KOPT-K1 (cell line): ENCODE measurements around the gene DEFB121.
"Not testable (repeated sequence)": the region's sequence is repeated elsewhere in the genome, so short reads cannot be mapped to it uniquely, and the experiment has no call there.

Experiments used
- H3K27ac ChIP-seq: fragments of 200-600 bp; sonication (generic); 2 replicates; pipeline ENCODE4 v1.5.1; 2016; ENCODE audit warnings: antibody characterized with exemption, mild to moderate bottlenecking, low read depth, low read length; ENCODE audit not compliant: poor library complexity, severe bottlenecking
- H3K36me3 ChIP-seq: fragments of 200-600 bp; sonication (generic); 2 replicates; pipeline ENCODE4 v1.5.1; 2017; ENCODE audit warnings: antibody characterized with exemption, mild to moderate bottlenecking, low read length, moderate library complexity; ENCODE audit not compliant: insufficient read depth
- H3K9me3 ChIP-seq: fragments of 200-600 bp; sonication (generic); 2 replicates; pipeline ENCODE4 v1.5.1; 2017; ENCODE audit warnings: antibody characterized with exemption, low read length, mild to moderate bottlenecking; ENCODE audit not compliant: insufficient read depth, poor library complexity, severe bottlenecking

DEFB121 gene, protein sequence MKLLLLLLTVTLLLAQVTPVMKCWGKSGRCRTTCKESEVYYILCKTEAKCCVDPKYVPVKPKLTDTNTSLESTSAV

DNA sequence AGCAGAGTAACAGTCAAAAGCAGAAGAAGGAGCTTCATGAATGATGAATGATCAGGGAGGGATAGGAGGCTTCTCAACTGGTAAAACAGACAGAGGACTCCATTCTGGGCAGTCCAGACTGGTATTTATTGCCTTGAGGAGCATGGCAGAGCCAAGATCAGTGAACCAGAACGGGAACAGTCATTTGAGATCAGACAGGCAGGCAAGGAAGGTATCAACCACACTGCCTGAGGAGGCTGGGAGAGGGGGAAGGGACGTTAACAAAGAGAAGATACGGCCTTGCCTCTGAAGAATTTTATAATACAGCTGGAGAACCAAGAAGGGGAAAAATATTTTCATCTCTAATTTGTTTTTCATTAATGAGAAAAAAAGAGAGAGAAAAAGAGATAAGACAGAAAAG is at the start of gene DEFB121:
TSS of gene DEFB121 (minus strand) at position 101 of the 400 bp plus-strand sequence. CDS start at position 38, 63 bp downstream.
- no peak within 1 kb of the TSS for H3K27ac ChIP-seq
- no peaks in the 10 kb centered on the region for H3K9me3 ChIP-seq
- H3K36me3 ChIP-seq, result no peaks in the 10 kb centered on the region

DNA sequence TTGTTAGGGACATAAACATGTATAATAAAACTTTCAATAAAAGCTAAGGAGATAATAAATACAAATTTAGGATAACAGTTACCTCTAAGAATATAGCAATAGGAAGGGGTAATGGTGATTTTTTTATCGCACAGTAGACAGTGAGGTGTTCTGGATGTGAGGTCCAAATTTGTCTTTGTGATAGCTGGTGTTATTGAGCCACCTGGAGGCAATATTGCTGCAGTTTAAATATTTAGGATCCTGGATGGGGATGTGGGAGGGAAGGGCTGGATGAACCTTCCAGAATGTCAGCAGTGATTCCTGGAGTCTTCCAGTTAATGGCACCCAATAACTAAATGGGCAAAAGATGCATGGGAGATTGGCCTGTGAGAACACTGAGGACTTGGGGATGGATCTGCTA is 48.3 kb upstream of the DEFB121 start:
- Histone ChIP-seq H3K36me3 (no peaks in the 10 kb centered on the region), H3K27ac (no peak overlapping the region), H3K9me3 (no peaks in the 10 kb centered on the region)

DNA sequence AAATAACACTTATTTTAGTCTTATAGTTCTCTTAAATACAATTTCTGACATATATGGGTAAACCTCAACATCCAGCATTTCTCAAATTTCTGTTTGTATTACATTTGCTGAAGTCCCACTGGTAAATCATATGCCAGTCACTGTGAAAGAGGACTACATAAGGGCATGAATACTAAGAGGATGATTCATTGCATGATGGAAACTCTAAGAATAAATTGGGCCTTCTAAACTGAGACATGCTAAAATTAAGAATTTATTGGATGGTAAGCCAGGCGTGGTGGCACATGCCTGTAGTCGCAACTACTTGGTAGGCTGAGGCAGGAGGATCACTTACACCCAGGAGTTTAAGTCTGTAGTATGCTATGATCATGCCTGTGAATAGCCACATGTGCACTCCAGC is 46.6 kb upstream of the DEFB121 start:
- no peaks in the 10 kb centered on the region for H3K36me3 ChIP-seq
- H3K9me3 ChIP-seq, result no peaks in the 10 kb centered on the region

DNA sequence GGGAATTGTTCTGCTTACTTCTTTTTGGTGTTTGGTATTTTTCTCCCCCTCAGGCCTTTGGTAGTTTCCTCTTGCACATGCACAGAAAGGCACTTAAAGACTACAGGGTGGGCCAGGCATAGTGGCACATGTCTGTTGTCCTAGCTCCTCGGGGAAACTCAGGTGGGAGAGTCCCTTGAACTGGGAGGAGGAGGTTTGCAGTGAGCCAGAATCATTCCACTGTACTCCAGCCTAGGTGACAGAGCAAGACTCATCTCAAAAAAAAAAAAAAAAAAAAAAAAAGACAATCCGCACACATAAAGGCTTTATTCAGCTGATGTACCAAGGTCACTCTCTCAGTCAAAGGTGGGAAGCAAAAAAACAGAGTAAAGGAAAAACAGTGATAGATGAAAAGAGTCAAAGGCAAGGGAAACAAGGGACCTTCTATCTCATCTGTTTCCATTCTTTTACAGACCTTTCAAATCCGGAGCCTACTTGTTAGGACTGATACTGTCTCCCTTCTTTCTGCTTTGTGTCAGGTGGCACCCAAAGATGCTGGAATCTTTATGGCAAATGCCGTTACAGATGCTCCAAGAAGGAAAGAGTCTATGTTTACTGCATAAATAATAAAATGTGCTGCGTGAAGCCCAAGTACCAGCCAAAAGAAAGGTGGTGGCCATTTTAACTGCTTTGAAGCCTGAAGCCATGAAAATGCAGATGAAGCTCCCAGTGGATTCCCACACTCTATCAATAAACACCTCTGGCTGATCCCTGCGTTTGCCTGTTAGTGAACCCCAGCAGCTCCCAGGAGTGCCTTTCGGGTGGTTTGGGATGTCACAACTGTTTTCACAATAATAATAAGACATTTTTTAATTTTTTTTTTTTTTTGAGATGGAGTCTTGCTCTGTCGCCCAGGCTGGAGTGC is 43.7 kb upstream of the DEFB121 start:
- Histone ChIP-seq H3K9me3 (no peaks in the 10 kb centered on the region), H3K36me3 (no peaks in the 10 kb centered on the region), H3K27ac (no peak overlapping the region)

More for the DNA sequence above, 46.6 kb upstream of the DEFB121 start:
- no peak overlapping the region for H3K27ac ChIP-seq

DNA sequence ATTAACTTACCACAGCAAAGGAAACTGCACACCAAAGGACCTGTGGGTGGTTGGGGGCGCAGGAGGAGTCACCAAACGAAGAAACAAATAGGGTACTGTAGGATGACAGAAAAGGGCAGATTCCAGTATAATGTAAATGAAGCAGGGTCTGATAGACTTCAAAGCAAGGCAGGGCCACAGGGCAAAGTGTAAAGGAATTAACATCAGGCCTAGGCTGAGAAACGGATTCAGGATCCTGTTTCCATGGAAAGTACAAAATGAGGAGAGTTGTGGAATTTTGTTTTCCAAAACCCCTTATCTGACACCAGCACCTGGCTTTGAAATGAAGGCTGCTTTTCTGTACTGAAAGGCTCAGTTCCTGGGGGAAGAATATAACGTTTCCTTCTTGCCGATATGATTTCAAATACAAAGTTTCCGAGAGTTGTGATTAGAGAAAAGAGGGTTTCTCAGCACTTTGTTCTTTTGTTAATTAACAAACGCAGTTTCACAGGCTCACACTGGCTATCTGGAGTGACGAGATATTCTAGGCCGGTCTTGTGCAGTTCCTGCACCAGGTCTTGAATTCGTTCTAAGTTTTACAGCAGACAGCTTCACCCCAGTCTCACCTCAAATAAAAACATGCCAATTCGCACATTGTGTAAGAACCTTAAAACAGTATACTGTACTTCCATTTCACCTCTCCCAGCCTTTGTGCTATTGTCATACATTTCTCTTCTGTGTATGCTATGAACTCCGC is 40.2 kb upstream of the DEFB121 start:
- Histone ChIP-seq H3K27ac (no peak overlapping the region), H3K36me3 (no peaks in the 10 kb centered on the region), H3K9me3 (no peaks in the 10 kb centered on the region)

DNA sequence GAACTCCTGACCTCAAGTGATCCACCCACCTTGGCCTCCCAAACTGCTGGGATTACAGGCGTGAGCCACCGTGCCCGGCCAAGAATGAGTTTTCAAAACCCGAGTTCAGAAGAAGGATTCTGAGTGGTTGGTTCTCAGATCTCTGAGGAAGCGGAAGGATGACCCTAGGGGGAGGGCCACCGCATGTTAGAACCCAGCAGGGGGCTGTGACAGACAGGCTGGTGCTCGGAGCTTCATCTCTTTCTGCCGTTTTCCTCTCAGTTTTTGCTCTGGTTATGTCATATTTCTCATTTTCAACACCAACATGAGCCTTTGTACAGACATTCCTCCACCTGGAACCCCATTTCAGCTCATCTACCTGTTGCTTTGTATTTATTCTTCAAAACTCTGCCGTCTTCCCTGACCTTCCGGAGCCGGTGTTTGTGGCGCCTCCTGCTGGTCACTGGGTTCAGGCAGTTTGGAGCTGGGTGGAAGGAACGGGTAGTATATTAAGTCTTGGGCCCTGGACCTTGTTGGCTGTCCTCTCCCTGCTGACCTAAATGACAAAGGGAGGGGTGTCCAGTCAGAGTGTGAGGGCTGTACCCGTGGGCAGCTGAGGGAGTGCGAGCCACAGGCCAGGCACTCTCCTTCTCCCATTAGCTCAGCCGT is 34.1 kb upstream of the DEFB121 start, which contains the start of gene DEFB123:
TSS of gene DEFB123 (plus strand) at position 621 of the 648 bp plus-strand sequence. CDS start 67 bp downstream, outside the sequence.
- no peaks in the 10 kb centered on the region for H3K9me3 ChIP-seq
- no peak within 1 kb of the TSS for H3K27ac ChIP-seq
- H3K36me3 ChIP-seq, result no peaks in the 10 kb centered on the region

DNA sequence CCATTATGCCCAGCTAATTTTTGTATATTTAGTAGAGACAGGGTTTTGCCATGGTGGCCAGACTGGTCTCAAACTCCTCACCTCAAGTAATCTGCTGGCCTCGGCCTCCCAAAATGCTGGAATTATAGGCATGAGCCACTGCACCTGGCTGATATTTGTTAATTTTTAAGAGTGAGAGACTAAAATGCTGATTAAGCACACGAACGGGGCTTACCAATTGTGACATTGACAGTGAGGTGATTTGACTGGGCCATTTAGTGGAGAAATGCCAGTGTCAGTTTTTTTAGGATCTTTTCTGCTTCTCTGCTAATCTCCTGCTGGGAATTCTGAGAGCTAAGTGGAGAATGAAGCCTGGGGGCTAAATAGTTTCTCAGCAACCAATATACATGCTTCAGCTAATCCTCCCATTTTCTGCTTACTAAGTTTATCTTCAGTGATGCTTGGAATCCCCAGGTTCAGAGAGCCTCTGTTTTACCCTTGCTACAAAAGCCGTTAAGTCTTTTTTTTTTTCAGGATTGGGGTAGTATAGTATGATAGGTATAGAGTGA is 24.6 kb upstream of the DEFB121 start:
- H3K27ac ChIP-seq, result no peak overlapping the region
- no peaks in the 10 kb centered on the region for H3K9me3 ChIP-seq
- no peaks in the 10 kb centered on the region for H3K36me3 ChIP-seq

DNA sequence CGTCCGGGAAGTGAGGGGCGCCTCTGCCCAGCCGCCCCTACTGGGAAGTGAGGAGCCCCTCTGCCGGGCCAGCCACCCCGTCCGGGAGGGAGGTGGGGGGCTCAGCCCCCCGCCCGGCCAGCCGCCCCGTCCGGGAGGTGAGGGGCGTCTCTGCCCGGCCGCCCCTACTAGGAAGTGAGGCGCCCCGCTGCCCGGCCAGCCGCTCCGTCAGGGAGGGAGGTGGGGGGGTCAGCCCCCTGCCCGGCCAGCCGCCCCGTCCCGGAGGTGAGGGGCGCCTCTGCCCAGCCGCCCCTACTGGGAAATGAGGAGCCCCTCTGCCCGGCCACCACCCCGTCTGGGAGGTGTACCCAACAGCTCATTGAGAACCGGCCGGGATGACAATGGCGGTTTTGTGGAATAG is 21.6 kb upstream of the DEFB121 start:
- H3K9me3 ChIP-seq, H3K27ac ChIP-seq, H3K36me3 ChIP-seq: not testable (repeated sequence)

DNA sequence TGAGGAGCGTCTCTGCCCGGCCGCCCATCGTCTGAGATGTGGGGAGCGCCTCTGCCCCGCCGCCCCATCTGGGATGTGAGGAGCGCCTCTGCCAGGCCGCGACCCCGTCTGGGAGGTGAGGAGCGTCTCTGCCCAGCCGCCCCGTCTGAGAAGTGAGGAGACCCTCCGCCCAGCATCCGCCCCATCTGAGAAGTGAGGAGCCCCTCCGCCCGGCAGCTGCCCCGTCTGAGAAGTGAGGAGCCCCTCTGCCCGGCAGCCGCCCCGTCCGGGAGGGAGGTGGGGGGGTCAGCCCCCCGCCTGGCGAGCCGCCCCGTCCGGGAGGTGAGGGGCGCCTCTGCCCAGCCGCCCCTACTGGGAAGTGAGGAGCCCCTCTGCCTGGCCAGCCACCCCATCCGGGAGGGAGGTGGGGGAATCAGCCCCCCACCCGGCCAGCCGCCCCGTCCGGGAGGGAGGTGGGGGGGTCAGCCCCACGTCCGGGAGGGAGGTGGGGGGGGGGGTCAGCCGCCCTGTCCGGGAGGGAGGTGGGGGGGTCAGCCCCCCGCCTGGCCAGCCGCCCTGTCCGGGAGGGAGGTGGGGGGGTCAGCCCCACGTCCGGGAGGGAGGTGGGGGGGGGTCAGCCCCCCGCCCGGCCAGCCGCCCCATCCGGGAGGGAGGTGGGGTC is 21.0 kb upstream of the DEFB121 start:
- H3K9me3 ChIP-seq, H3K36me3 ChIP-seq: not testable (repeated sequence)

DNA sequence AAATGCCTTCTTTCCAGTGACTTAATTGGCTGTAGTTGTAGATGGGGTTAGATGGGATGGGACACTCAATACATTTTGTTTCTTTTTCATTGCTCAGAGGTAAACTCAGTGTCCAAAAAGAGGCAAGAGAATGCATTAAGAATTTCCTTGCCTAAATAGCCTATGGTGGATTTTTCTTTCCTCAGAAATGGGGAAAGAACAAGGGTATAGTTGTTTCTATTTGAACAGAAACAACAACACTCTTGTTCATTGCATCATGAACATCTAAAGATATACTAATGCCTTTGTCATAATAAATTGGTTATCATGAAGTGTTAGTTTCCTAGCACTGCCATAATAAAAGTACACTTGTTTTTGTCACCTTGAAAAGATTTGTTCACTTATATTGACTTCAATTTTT is 19.8 kb upstream of the DEFB121 start:
- no peak overlapping the region for H3K27ac ChIP-seq
- H3K36me3 ChIP-seq, result no peaks in the 10 kb centered on the region

More for the DNA sequence above, 21.0 kb upstream of the DEFB121 start:
- H3K27ac ChIP-seq, result not testable (repeated sequence)

DNA sequence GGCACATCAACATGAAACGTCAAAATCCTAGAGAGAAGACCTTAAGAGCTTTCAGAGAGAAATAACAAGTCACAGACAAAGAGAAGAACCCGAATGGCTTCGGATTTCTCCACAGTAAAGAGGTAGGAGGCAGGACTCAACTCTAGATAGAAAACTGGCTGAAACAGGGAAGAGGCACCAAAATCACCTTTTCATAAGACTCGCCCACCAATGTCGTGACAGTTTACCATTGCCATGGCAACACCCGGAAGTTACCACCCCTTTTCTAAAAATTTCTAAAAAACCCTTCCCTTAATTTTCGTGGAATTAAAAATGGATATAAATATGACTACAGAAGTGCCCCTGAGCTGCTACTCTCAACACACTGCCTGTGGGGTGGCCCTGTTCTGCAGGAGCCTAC is 12.3 kb upstream of the DEFB121 start:
- no peaks in the 10 kb centered on the region for H3K36me3 ChIP-seq
- no peaks in the 10 kb centered on the region for H3K9me3 ChIP-seq
- H3K27ac ChIP-seq, result no peak overlapping the region

More for the DNA sequence above, 19.8 kb upstream of the DEFB121 start:
- no peaks in the 10 kb centered on the region for H3K9me3 ChIP-seq

DNA sequence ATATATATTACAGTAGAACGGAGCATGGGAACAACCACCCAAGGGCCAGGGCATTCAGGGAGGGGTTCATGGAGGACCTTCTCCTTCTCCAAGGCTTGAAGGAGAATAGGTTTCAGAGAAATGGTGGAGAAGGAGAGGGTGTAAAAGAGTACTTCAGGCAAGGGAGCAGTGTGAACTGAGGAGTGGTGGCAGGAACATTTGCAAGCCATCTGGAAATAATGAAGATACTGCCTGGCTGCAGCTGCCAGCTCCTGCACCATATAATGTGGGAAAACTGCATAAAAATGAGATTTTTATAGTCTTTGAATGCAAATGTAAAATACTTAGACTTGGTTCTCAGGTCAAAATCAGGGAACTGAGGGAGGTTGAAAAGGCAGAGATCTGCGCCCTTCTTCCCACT is 9.6 kb upstream of the DEFB121 start:
- no peaks in the 10 kb centered on the region for H3K9me3 ChIP-seq
- no peak overlapping the region for H3K27ac ChIP-seq
- H3K36me3 ChIP-seq, result no peaks in the 10 kb centered on the region

DNA sequence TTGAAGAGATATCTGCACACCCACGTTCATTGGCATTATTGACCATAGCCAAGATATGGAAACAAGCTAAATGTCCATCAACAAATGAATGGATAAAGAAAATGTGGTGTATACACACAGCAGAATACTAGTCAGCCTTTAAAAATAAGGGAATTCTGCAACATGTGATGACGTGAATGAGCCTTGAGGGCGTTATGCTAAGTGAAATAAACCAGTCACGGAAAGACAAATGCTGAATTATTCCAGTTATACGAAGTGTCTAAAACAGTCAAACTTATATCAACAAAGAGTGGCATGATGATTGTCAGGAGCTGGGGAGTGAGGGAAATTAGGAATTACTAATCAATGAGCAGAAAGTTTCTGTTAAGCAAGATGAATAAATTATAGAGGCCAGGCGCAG is 8.4 kb upstream of the DEFB121 start:
- Histone ChIP-seq H3K36me3 (no peaks in the 10 kb centered on the region), H3K9me3 (no peaks in the 10 kb centered on the region), H3K27ac (no peak overlapping the region)

DNA sequence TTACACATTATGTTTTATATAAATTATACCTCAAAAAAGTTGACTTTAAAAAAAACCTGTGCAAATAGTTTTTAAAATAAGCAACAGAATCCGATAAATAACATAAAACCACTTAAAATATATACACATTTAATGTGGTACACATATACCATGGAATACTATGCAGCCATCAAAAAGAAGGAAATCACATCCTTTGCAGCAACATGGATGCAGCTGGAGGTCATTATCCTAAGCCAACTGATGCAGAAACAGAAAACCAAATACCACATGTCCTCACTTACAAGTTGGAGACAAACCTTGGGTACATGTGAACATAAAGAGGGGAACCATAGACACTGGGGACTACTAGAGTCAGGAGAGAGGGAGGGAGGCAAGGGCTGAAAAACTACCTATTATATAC is 4.0 kb upstream of the DEFB121 start:
- H3K36me3 ChIP-seq, result no peaks in the 10 kb centered on the region
- H3K27ac ChIP-seq, result no peak overlapping the region
- no peaks in the 10 kb centered on the region for H3K9me3 ChIP-seq
